Upper lobe of right lung (tissue), 1 donor: ENCODE data around the gene YAP1. TPM values are rescaled to one million over a fixed set of nuclear protein-coding genes. Genes with fewer than 3 reads are reported as not detected.

Experiments
- ATAC-seq: fragments of 200-7000 bp; cut with Tn5 transposase; one replicate; pipeline ENCODE4 v1.9.1; 2020; ENCODE audit warnings: mild to moderate bottlenecking, moderate library complexity
- DNase-seq: peaks from one replicate; pipeline ENCODE4 v3.0.0-alpha.2; 2020
- H3K27ac ChIP-seq: fragments of 200-600 bp; one replicate; pipeline ENCODE4 v1.8.0; 2022
- H3K27me3 ChIP-seq: fragments of 200-600 bp; one replicate; pipeline ENCODE4 v1.8.0; 2022; ENCODE audit warnings: mild to moderate bottlenecking
- H3K36me3 ChIP-seq: fragments of 200-600 bp; one replicate; pipeline ENCODE4 v1.8.0; 2022
- H3K4me1 ChIP-seq: fragments of 200-600 bp; one replicate; pipeline ENCODE4 v1.8.0; 2022
- H3K4me3 ChIP-seq: fragments of 200-600 bp; one replicate; pipeline ENCODE4 v1.8.0; 2022; ENCODE audit warnings: mild to moderate bottlenecking
- H3K9me3 ChIP-seq: fragments of 200-600 bp; one replicate; pipeline ENCODE4 v1.8.0; 2022
- intact Hi-C: fragments of 100-400 bp; cut with DNase I; formaldehyde crosslinking; loops from one replicate; pipeline ENCODE4 v1.11.0; 2022
- total RNA-seq: library from RNA; stranded (reverse); fragmentation: NEBNext Ultra II Directional; extraction: Animal tissue kit (Norgen Biotek cat#: 25700); gene quantifications from one replicate; pipeline ENCODE4 v1.2.1, GENCODE V29; 2021
- TF ChIP-seq, protein P1 (sequence below): fragments of 200-600 bp; IDR thresholded peaks from one replicate; pipeline ENCODE4 v1.8.0; 2022; ENCODE audit warnings: antibody characterized with exemption
- donor health status: DM: no; HTN: yes; CAD: no; lungs with severe emphysema.

The YAP1 gene
- total RNA-seq, 1 donor from 2014 or later, result 127 TPM

DNA sequence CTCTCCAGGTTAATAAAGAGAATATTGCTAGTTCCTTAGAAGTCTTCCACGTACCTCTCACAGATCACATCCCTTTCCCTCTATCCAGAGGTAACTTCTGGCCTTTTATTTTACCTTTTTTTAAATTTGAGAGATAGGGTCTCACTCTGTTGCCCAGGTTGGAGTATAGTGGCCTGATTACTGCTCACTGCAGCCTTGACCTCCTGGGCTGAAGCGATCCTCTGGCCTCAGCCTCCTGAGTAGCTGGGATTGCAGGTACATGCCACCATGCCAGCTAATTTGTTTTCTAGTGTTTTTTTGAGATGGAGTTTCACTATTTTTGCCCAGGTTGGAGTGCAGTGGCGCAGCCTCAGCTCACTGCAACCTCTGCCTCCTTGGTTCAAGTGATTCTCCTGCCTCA is 24.4 kb downstream of the YAP1 start:
- TF ChIP-seq, protein P1, sequence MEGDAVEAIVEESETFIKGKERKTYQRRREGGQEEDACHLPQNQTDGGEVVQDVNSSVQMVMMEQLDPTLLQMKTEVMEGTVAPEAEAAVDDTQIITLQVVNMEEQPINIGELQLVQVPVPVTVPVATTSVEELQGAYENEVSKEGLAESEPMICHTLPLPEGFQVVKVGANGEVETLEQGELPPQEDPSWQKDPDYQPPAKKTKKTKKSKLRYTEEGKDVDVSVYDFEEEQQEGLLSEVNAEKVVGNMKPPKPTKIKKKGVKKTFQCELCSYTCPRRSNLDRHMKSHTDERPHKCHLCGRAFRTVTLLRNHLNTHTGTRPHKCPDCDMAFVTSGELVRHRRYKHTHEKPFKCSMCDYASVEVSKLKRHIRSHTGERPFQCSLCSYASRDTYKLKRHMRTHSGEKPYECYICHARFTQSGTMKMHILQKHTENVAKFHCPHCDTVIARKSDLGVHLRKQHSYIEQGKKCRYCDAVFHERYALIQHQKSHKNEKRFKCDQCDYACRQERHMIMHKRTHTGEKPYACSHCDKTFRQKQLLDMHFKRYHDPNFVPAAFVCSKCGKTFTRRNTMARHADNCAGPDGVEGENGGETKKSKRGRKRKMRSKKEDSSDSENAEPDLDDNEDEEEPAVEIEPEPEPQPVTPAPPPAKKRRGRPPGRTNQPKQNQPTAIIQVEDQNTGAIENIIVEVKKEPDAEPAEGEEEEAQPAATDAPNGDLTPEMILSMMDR, result no peak
- no peaks in the 10 kb centered on the region for H3K36me3 ChIP-seq
- no peaks in the 10 kb centered on the region for H3K9me3 ChIP-seq
- H3K4me3 ChIP-seq, result no peak overlapping the region
- no peak for ATAC-seq
- DNase-seq, result no peak
- H3K4me1 ChIP-seq, result peaks cover 7% of the 10 kb centered on the region
- no peak overlapping the region for H3K27ac ChIP-seq
- intact Hi-C loops, result no loop called here
- no peaks in the 10 kb centered on the region for H3K27me3 ChIP-seq

DNA sequence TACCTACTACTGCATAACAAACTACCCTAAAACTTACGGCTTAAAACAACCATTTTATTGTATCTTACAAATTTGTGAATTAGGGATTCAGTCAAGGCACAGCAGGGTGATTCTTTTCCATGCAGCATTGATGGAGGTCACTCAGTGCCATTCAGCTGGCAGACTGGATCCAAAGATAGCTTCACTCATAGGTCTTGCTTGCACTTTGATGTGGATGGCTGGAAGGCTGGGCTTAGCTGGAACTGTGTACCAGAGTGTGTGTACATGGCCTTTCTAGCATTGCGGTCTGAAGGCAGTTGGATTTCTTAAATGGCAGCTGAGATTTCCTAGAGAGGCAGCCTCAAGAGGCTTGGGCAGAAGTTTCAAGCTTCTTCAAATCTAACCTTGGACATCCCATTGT is 25.0 kb downstream of the YAP1 start:
- no peaks in the 10 kb centered on the region for H3K9me3 ChIP-seq
- ATAC-seq, result no peak
- H3K27ac ChIP-seq, result no peak overlapping the region
- H3K36me3 ChIP-seq, result no peaks in the 10 kb centered on the region
- intact Hi-C loops, result no loop called here
- no peak for DNase-seq
- no peak overlapping the region for H3K4me3 ChIP-seq
- no peaks in the 10 kb centered on the region for H3K27me3 ChIP-seq
- H3K4me1 ChIP-seq, result peaks cover 12% of the 10 kb centered on the region
- TF ChIP-seq, protein P1, result no peak

DNA sequence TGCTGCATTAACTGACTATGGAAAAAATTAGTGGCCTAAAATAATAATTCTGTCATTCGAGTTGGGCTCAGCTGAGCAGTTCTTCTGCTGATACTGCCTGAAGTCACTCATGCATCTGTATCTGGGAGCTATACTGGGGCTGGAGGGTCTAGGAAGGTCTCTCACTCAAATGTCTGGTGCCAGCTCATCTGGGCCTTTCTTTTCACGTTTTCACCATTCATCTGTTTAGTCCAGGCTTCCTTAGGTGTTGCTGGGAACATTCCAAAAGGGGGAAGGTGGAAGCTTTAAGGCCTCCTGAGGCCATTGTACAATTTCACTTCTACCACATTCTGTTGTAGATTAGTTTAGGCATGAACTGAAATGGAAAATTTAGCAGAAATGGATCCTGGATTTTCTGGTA is 28.0 kb downstream of the YAP1 start:
- Histone ChIP-seq H3K4me3 (no peak overlapping the region), H3K9me3 (no peaks in the 10 kb centered on the region), H3K4me1 (peaks cover 20% of the 10 kb centered on the region), H3K36me3 (no peaks in the 10 kb centered on the region), H3K27ac (no peak overlapping the region), H3K27me3 (no peaks in the 10 kb centered on the region)
- ATAC-seq (no peak), DNase-seq (no peak)
- TF ChIP-seq, protein P1, result no peak
- intact Hi-C loops, result no loop called here

DNA sequence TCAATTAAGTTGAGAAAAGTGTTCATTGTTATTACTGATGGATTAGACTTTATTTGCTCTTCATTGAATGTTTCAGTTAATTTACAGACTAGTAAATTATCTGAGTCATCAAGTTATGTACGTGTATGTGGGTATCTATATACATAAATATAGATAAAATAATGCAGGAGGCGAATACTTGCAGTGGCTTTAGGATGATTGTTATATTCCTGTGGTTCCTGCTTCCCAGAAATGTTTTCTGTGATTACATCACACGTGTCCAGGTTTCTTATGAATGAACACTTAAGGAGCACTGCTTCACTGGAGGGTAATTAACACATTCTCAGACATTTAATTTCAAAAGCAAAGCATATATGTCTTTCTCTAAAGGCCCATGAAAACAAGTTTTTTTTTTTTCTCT is 28.4 kb downstream of the YAP1 start:
- H3K36me3 ChIP-seq, result no peaks in the 10 kb centered on the region
- H3K27me3 ChIP-seq, result no peaks in the 10 kb centered on the region
- ATAC-seq (peak; percentile 25), DNase-seq (no peak)
- H3K9me3 ChIP-seq, result no peaks in the 10 kb centered on the region
- TF ChIP-seq, protein P1, result no peak
- peaks cover 22% of the 10 kb centered on the region for H3K4me1 ChIP-seq
- intact Hi-C loops, result no loop called here
- no peak overlapping the region for H3K4me3 ChIP-seq
- H3K27ac ChIP-seq, result peak overlapping the region; percentile 21

DNA sequence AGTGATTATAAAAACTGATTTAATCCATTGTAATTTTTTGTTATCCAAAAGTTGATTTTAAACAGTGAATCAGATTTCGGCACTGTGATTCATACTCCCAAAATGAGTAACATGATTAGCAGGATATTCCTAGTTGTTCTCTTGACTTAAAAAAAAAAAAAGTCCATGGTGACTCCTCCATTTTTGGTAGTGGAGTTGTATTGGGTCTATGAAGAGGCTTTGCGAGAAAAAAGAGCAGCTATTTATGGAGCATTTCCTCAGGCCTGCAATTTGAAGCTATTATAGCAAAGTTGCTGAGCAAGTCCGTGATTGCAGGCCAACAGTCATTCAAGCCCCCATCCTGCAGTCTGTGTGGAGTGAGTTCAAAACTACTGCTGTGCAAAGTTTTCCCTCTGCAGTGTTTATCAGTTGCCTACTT is 28.8 kb downstream of the YAP1 start:
- Histone ChIP-seq H3K36me3 (no peaks in the 10 kb centered on the region), H3K9me3 (no peaks in the 10 kb centered on the region), H3K4me1 (peaks cover 26% of the 10 kb centered on the region), H3K27ac (peak overlapping the region; percentile 21), H3K27me3 (no peaks in the 10 kb centered on the region), H3K4me3 (no peak overlapping the region)
- ATAC-seq, result peak; percentile 55
- no peak for DNase-seq
- intact Hi-C loops, result no loop called here
- TF ChIP-seq, protein P1, result no peak

DNA sequence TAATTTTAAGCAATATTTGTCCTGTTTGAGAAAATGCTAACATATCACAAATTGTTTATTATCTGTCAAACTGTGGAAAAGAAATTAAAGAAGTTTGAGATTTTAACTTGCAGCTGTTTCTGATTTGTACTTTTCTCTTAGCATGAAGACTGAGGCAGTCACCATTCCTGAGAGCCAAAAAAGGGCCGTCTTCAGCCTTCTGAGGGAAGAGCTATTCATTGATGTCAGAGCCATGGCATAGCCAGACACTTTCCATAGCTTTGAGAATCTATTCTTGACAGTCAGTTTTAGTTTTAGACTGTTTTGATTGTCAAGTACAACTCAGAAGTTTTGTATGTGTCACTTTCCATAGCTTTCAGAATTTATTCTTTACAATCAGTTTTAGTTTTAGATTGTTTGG is 32.1 kb downstream of the YAP1 start:
- no peak overlapping the region for H3K4me3 ChIP-seq
- no peaks in the 10 kb centered on the region for H3K9me3 ChIP-seq
- no peaks in the 10 kb centered on the region for H3K36me3 ChIP-seq
- peaks cover 51% of the 10 kb centered on the region for H3K4me1 ChIP-seq
- H3K27me3 ChIP-seq, result no peaks in the 10 kb centered on the region
- TF ChIP-seq, protein P1, result no peak
- peak overlapping the region; percentile 19 for H3K27ac ChIP-seq
- DNase-seq (no peak), ATAC-seq (no peak)
- intact Hi-C loops, result no loop called here
